Measurements from ENCODE around the gene PTS. TPM values are rescaled to one million over a fixed set of nuclear protein-coding genes. Genes with fewer than 3 reads are reported as not detected.

Gene PTS
- total RNA-seq, 1 experiment from 2014 or later = 29.3 TPM

DNA sequence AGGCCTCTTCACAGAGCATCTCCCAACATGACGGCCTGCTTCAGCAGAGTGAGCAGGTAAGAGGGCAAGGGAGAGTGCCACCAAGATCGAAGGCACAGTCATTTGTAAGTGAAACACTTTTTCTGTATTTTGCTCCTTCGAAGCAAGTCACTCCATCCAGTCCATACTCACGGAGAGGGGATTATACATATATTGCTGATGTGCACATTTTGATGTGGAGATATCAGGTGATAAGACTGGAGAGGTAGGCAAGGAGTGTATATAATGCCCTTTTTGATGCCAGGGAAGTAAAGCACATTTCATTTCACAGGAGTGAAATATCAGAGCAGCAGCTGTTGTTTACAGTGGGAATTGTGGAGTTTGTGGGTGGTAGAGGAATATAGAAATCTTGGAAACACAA, 11.2 kb downstream of the PTS start:
- Mint-ChIP-seq H3K27me3 (ENCODE audit: unreplicated experiment) (no peaks in the 10 kb centered on the region), H3K9me3 (ENCODE audit: low read depth, unreplicated experiment) (peaks cover 2% of the 10 kb centered on the region), H3K4me3 (ENCODE audit: low read depth, unreplicated experiment) (no peak overlapping the region), H3K27ac (ENCODE audit: unreplicated experiment) (no peak overlapping the region), H3K4me1 (ENCODE audit: low read depth, unreplicated experiment) (no peaks in the 10 kb centered on the region), H3K36me3 (ENCODE audit: insufficient read depth, unreplicated experiment) (peaks cover 10% of the 10 kb centered on the region)
- TF ChIP-seq, protein P1, sequence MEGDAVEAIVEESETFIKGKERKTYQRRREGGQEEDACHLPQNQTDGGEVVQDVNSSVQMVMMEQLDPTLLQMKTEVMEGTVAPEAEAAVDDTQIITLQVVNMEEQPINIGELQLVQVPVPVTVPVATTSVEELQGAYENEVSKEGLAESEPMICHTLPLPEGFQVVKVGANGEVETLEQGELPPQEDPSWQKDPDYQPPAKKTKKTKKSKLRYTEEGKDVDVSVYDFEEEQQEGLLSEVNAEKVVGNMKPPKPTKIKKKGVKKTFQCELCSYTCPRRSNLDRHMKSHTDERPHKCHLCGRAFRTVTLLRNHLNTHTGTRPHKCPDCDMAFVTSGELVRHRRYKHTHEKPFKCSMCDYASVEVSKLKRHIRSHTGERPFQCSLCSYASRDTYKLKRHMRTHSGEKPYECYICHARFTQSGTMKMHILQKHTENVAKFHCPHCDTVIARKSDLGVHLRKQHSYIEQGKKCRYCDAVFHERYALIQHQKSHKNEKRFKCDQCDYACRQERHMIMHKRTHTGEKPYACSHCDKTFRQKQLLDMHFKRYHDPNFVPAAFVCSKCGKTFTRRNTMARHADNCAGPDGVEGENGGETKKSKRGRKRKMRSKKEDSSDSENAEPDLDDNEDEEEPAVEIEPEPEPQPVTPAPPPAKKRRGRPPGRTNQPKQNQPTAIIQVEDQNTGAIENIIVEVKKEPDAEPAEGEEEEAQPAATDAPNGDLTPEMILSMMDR (IDR thresholded peaks at IDR 0.05; ENCODE audit: unreplicated experiment) = no peak
- CTCF ChIA-PET = no interaction called here
- intact Hi-C loops (cut with micrococcal nuclease; ENCODE audit: unreplicated experiment) = no loop called here
- no peak for DNase-seq
- BruUV-seq (replicated peaks) = no TSS peak

DNA sequence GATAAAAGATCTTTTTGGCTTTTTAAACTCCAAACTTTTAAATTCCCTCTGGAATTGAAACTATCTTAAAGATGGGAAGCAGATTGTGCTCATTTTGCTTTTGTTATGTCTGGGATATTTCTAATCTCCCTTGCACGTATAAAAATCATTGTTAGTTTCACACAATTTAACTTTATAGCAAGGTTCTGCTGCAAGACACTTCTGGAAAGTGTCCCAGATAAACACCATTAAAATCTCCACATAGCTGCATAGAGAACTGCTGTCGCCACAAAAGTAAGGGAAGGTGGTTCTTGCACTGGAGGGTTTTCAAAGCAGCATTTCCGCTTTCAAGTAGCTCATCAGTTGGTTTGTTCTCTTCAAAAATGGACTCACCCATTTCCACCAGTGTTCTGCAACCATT, 11.8 kb downstream of the PTS start:
- TF ChIP-seq, protein P1 (IDR thresholded peaks at IDR 0.05; ENCODE audit: unreplicated experiment) = no peak
- Mint-ChIP-seq H3K4me3 (ENCODE audit: low read depth, unreplicated experiment) (no peak overlapping the region), H3K4me1 (ENCODE audit: low read depth, unreplicated experiment) (no peaks in the 10 kb centered on the region), H3K36me3 (ENCODE audit: insufficient read depth, unreplicated experiment) (peaks cover 13% of the 10 kb centered on the region), H3K9me3 (ENCODE audit: low read depth, unreplicated experiment) (peaks cover 2% of the 10 kb centered on the region), H3K27ac (ENCODE audit: unreplicated experiment) (no peak overlapping the region), H3K27me3 (ENCODE audit: unreplicated experiment) (no peaks in the 10 kb centered on the region)
- no peak for DNase-seq
- CTCF ChIA-PET = no interaction called here
- intact Hi-C loops (cut with micrococcal nuclease; ENCODE audit: unreplicated experiment) = no loop called here
- no TSS peak for BruUV-seq (replicated peaks)

DNA sequence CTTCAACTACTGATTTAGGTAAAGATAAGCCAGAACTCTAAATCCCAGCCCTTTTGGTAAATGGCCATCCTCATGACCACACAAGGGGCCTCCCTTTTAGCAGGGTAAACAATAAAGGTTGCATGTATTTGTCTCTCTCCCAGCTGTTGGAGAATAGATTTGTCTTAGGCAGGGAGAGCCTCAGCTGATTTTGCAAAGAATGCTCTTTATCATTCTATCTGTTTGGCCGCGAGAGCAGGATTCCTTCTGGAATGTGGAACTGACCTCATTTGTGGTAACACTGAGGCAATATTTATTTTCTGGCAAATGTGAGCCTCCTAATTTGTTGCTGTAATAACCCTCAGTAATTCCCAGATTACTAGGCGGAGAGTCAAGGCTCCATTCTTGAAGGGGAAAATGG, 15.3 kb downstream of the PTS start:
- Mint-ChIP-seq H3K9me3 (ENCODE audit: low read depth, unreplicated experiment) (peaks cover 14% of the 10 kb centered on the region), H3K4me3 (ENCODE audit: low read depth, unreplicated experiment) (no peak overlapping the region), H3K27me3 (ENCODE audit: unreplicated experiment) (no peaks in the 10 kb centered on the region), H3K4me1 (ENCODE audit: low read depth, unreplicated experiment) (no peaks in the 10 kb centered on the region), H3K36me3 (ENCODE audit: insufficient read depth, unreplicated experiment) (peaks cover 13% of the 10 kb centered on the region), H3K27ac (ENCODE audit: unreplicated experiment) (no peak overlapping the region)
- CTCF ChIA-PET = no interaction called here
- no TSS peak for BruUV-seq (replicated peaks)
- TF ChIP-seq, protein P1 (IDR thresholded peaks at IDR 0.05; ENCODE audit: unreplicated experiment) = no peak
- DNase-seq = no peak
- intact Hi-C loops (cut with micrococcal nuclease; ENCODE audit: unreplicated experiment) = no loop called here

DNA sequence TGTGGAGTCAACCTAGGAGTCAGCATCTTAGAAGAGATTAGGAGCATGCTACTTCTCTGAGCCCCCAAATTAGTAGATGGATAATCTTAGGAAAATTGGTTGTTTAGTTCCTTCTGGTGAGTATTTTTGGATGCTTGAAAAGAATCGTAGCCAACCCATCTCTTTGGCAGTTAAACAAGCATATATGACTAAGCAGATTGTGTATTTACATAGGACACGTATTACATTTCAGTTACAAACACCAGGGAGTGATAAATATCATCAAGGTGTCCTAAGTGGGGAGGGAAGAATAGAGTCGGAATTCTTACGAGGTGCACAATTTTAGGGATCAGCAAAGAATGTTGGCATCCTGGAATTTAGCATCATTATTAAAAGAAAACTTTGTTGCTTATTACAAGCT, 21.0 kb downstream of the PTS start:
- CTCF ChIA-PET = no interaction called here
- H3K4me3 Mint-ChIP-seq (ENCODE audit: low read depth, unreplicated experiment) = no peak overlapping the region
- no TSS peak for BruUV-seq (replicated peaks)

More for the DNA sequence above, 21.0 kb downstream of the PTS start:
- Mint-ChIP-seq H3K27me3 (ENCODE audit: unreplicated experiment) (no peaks in the 10 kb centered on the region), H3K27ac (ENCODE audit: unreplicated experiment) (no peak overlapping the region), H3K9me3 (ENCODE audit: low read depth, unreplicated experiment) (peaks cover 12% of the 10 kb centered on the region), H3K4me1 (ENCODE audit: low read depth, unreplicated experiment) (no peaks in the 10 kb centered on the region), H3K36me3 (ENCODE audit: insufficient read depth, unreplicated experiment) (peaks cover 5% of the 10 kb centered on the region)
- TF ChIP-seq, protein P1 (IDR thresholded peaks at IDR 0.05; ENCODE audit: unreplicated experiment) = no peak
- DNase-seq = no peak
- intact Hi-C loops (cut with micrococcal nuclease; ENCODE audit: unreplicated experiment) = no loop called here

Measured in Calu3 (cell line).